NCI-H446 treated with DMSO at 0.1 percent for 48 hours (cell line): Measurements from ENCODE around the gene BLMH.

Experiments used
- DNase-seq: peaks from one replicate; lab custom pipeline; 2025; lab: John Stamatoyannopoulos, UW

BLMH gene

GRCh38 chr17:30304778-30305177, 13.0 kb upstream of the BLMH start:
- no peak for DNase-seq

- DNase-seq = no peak
Measured at GRCh38 chr17:30302241-30302640, 10.5 kb upstream of the BLMH start.

GRCh38 chr17:30300818-30301217, 9.1 kb upstream of the BLMH start:
- DNase-seq = no peak

- no peak for DNase-seq
Measured at GRCh38 chr17:30299000-30299399, 7.3 kb upstream of the BLMH start.

- no peak for DNase-seq
Measured at GRCh38 chr17:30297715-30298114, 6.0 kb upstream of the BLMH start.

GRCh38 chr17:30296499-30297080, 4.8 kb upstream of the BLMH start:
- no peak for DNase-seq

GRCh38 chr17:30292286-30292858, 628 bp upstream of the BLMH start:
- no peak for DNase-seq

- DNase-seq = no peak
Measured at GRCh38 chr17:30290696-30291542, 825 bp downstream of the BLMH start.

GRCh38 chr17:30290077-30290476, 1.7 kb downstream of the BLMH start:
- no peak for DNase-seq

- DNase-seq = no peak
Measured at GRCh38 chr17:30279156-30279555, 12.6 kb downstream of the BLMH start.

GRCh38 chr17:30278032-30278431, 13.7 kb downstream of the BLMH start:
- DNase-seq = no peak

GRCh38 chr17:30275911-30276310, 15.8 kb downstream of the BLMH start:
- no peak for DNase-seq

GRCh38 chr17:30274887-30275286, 16.9 kb downstream of the BLMH start:
- DNase-seq = no peak

GRCh38 chr17:30273373-30273772, 18.4 kb downstream of the BLMH start:
- DNase-seq = no peak

GRCh38 chr17:30271102-30271501, 20.6 kb downstream of the BLMH start:
- DNase-seq = no peak

GRCh38 chr17:30267625-30268024, 24.1 kb downstream of the BLMH start:
- DNase-seq = no peak

GRCh38 chr17:30263552-30264333, 28.0 kb downstream of the BLMH start:
- DNase-seq = no peak

GRCh38 chr17:30256756-30257506, 34.8 kb downstream of the BLMH start:
- DNase-seq = no peak

- no peak for DNase-seq
Measured at GRCh38 chr17:30254150-30254549, 37.6 kb downstream of the BLMH start.

GRCh38 chr17:30253312-30253711, 38.4 kb downstream of the BLMH start:
- DNase-seq = no peak

GRCh38 chr17:30251931-30252330, 39.8 kb downstream of the BLMH start:
- no peak for DNase-seq

GRCh38 chr17:30249460-30249859, 42.3 kb downstream of the BLMH start:
- no peak for DNase-seq
